KOPT-K1 (cell line): ENCODE data around the gene ZNF528.

Source experiments
- H3K27ac ChIP-seq: fragments of 200-600 bp; sonication (generic); 2 replicates; pipeline ENCODE4 v1.5.1; 2016; ENCODE audit warnings: antibody characterized with exemption, mild to moderate bottlenecking, low read depth, low read length; ENCODE audit not compliant: poor library complexity, severe bottlenecking
- H3K36me3 ChIP-seq: fragments of 200-600 bp; sonication (generic); 2 replicates; pipeline ENCODE4 v1.5.1; 2017; ENCODE audit warnings: antibody characterized with exemption, mild to moderate bottlenecking, low read length, moderate library complexity; ENCODE audit not compliant: insufficient read depth
- H3K9me3 ChIP-seq: fragments of 200-600 bp; sonication (generic); 2 replicates; pipeline ENCODE4 v1.5.1; 2017; ENCODE audit warnings: antibody characterized with exemption, low read length, mild to moderate bottlenecking; ENCODE audit not compliant: insufficient read depth, poor library complexity, severe bottlenecking

Gene ZNF528

GRCh38 chr19:52397310-52398080 lies at the start of gene ZNF528:
TSS of gene ZNF528 (plus strand) at chr19:52397849. CDS start at chr19:52402014, 4,165 bp downstream.
- Histone ChIP-seq H3K27ac (no peak within 1 kb of the TSS), H3K36me3 (peaks cover 33% of the 10 kb centered on the region), H3K9me3 (peaks cover 47% of the 10 kb centered on the region)

- Histone ChIP-seq H3K36me3 (peaks cover 62% of the 10 kb centered on the region), H3K9me3 (peaks cover 73% of the 10 kb centered on the region), H3K27ac (no peak overlapping the region)
Observed at GRCh38 chr19:52351512-52351911, 46.1 kb upstream of the ZNF528 start.

GRCh38 chr19:52366414-52366824 lies 31.2 kb upstream of the ZNF528 start:
- H3K36me3 ChIP-seq: peaks cover 34% of the 10 kb centered on the region
- H3K27ac ChIP-seq: no peak overlapping the region
- peaks cover 82% of the 10 kb centered on the region for H3K9me3 ChIP-seq

- H3K27ac ChIP-seq: peak within 1 kb of the TSS; percentile 86
- H3K36me3 ChIP-seq: peaks cover 44% of the 10 kb centered on the region
- H3K9me3 ChIP-seq: peaks cover 75% of the 10 kb centered on the region
Observed at GRCh38 chr19:52369559-52370340, 27.9 kb upstream of the ZNF528 start, which contains the start of gene ZNF880. TSS of gene ZNF880 (plus strand) at chr19:52369923. CDS start at chr19:52369966, 43 bp downstream.

GRCh38 chr19:52370341-52370710 lies 27.3 kb upstream of the ZNF528 start:
- H3K27ac ChIP-seq: peak overlapping the region; percentile 86
- peaks cover 44% of the 10 kb centered on the region for H3K36me3 ChIP-seq
- H3K9me3 ChIP-seq: peaks cover 75% of the 10 kb centered on the region

GRCh38 chr19:52391135-52391534 lies 6.5 kb upstream of the ZNF528 start:
- Histone ChIP-seq H3K9me3 (peaks cover 81% of the 10 kb centered on the region), H3K36me3 (peaks cover 36% of the 10 kb centered on the region)

GRCh38 chr19:52398081-52398441 lies 412 bp downstream of the ZNF528 start:
- Histone ChIP-seq H3K27ac (no peak overlapping the region), H3K9me3 (peaks cover 44% of the 10 kb centered on the region), H3K36me3 (peaks cover 38% of the 10 kb centered on the region)

More at GRCh38 chr19:52391135-52391534, 6.5 kb upstream of the ZNF528 start:
- no peak overlapping the region for H3K27ac ChIP-seq

GRCh38 chr19:52410276-52410675 lies 12.6 kb downstream of the ZNF528 start:
- peaks cover 67% of the 10 kb centered on the region for H3K36me3 ChIP-seq
- no peak overlapping the region for H3K27ac ChIP-seq
- H3K9me3 ChIP-seq: peaks cover 76% of the 10 kb centered on the region

GRCh38 chr19:52415711-52416110 lies 18.1 kb downstream of the ZNF528 start:
- Histone ChIP-seq H3K36me3 (peaks cover 13% of the 10 kb centered on the region; the same call in 1 of the 2 replicates), H3K9me3 (peaks cover 86% of the 10 kb centered on the region), H3K27ac (no peak overlapping the region)

GRCh38 chr19:52428937-52429336 lies 31.3 kb downstream of the ZNF528 start, which contains the start of gene ZNF534:
TSS of gene ZNF534 (plus strand) at chr19:52429148. CDS start at chr19:52431475, 2,327 bp downstream.
- H3K36me3 ChIP-seq: no peaks in the 10 kb centered on the region
- H3K27ac ChIP-seq: no peak within 1 kb of the TSS
- H3K9me3 ChIP-seq: peaks cover 49% of the 10 kb centered on the region

GRCh38 chr19:52442179-52442578 lies 44.5 kb downstream of the ZNF528 start:
- H3K36me3 ChIP-seq: no peaks in the 10 kb centered on the region
- no peak overlapping the region for H3K27ac ChIP-seq
- peaks cover 72% of the 10 kb centered on the region for H3K9me3 ChIP-seq

- Histone ChIP-seq H3K9me3 (peaks cover 57% of the 10 kb centered on the region), H3K27ac (no peak overlapping the region), H3K36me3 (no peaks in the 10 kb centered on the region)
Observed at GRCh38 chr19:52444506-52444905, 46.9 kb downstream of the ZNF528 start.

GRCh38 chr19:52451241-52451640 lies 53.6 kb downstream of the ZNF528 start:
- Histone ChIP-seq H3K36me3 (no peaks in the 10 kb centered on the region), H3K9me3 (peaks cover 54% of the 10 kb centered on the region), H3K27ac (no peak overlapping the region)

GRCh38 chr19:52453324-52454094 lies 55.9 kb downstream of the ZNF528 start, which contains the start of gene ZNF578:
TSS of gene ZNF578 (plus strand) at chr19:52453553. CDS start at chr19:52501846, 48,293 bp downstream.
- Histone ChIP-seq H3K27ac (no peak within 1 kb of the TSS), H3K9me3 (peaks cover 67% of the 10 kb centered on the region), H3K36me3 (no peaks in the 10 kb centered on the region)
